ENCODE measurements around the gene DRAXIN.

Gene DRAXIN

DNA sequence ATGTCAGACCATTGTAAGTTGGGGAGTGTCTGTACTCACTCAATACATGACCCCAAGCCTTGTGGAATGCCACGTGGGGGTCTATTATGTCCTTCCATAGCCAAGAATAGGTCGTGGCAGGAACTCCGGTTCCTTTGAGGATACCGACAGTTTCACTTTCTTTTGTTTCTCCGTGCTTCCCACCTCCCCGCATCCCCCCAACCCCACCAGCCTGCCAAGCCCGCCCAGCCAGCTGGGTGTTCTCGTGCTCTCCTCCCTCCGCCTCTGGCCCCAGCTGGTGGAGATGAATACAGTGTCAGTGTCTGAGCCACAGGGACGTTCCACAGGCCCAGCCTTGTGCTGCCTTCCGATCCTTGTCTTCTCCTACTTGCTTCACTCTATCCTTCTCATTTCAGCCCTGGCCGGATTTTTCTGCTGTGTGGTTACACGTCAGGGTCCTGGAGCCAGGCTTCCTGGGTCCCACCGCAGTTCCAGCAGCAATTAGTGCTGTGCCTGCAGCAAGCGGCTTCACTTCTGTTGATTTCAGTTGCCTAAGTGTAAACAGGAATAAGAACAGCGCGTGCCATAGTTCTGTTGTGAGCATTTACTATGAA, 40.3 kb downstream of the DRAXIN start:
- H3K4me3 ChIP-seq (replicated peaks in 1 of 2; ENCODE audit: low read depth in 2 of 2, low read length in 2 of 2), result peak overlapping the region; percentile 9 to 39
- DNase-seq (ENCODE audit: low read depth in 2 of 2), result peak; percentile 61 to 77
- TF ChIP-seq, protein P1, sequence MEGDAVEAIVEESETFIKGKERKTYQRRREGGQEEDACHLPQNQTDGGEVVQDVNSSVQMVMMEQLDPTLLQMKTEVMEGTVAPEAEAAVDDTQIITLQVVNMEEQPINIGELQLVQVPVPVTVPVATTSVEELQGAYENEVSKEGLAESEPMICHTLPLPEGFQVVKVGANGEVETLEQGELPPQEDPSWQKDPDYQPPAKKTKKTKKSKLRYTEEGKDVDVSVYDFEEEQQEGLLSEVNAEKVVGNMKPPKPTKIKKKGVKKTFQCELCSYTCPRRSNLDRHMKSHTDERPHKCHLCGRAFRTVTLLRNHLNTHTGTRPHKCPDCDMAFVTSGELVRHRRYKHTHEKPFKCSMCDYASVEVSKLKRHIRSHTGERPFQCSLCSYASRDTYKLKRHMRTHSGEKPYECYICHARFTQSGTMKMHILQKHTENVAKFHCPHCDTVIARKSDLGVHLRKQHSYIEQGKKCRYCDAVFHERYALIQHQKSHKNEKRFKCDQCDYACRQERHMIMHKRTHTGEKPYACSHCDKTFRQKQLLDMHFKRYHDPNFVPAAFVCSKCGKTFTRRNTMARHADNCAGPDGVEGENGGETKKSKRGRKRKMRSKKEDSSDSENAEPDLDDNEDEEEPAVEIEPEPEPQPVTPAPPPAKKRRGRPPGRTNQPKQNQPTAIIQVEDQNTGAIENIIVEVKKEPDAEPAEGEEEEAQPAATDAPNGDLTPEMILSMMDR (IDR thresholded peaks at IDR 0.05; ENCODE audit: low read depth, low read length), result no peak

DNA sequence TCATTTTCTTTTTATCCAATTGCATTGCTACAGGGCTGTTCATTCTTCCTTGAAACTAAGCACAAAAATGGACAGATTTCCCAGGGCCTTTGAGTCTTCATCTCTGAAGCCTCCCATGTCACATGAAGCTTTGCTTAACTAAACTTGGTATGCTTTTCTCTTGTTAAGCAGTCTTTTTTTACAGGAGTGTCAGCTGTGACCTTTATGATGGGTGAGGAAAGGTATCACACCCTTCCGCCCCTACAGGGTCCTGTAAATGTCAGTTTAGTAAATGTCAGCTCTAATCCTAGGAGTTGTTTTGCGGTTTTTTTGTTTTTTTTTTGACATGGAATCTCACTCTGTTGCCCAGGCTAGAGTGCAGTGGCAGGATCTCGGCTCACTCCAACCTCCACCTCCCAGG, 41.8 kb downstream of the DRAXIN start:
- no peak overlapping the region for H3K4me3 ChIP-seq (replicated peaks in 1 of 2; ENCODE audit: low read depth in 2 of 2, low read length in 2 of 2)
- TF ChIP-seq, protein P1 (IDR thresholded peaks at IDR 0.05; ENCODE audit: low read depth, low read length), result no peak
- no peak for DNase-seq (ENCODE audit: low read depth in 2 of 2)

DNA sequence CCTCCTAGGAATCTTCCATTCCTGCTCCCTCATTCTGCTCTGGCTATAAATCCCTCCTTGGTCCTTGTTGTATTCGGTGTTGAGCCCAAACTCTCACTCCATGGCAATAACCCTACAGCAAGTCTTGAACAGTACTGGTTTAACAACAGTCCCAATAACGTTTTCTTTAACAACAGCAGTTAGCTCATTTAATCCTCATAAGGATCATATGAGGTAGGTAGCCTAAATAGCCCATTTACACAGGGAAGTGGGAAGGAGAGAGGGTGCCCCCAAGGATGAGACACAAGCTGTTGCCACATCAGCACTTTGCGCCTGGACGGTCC, 44.0 kb downstream of the DRAXIN start:
- no peak for DNase-seq (ENCODE audit: low read depth in 2 of 2)
- H3K4me3 ChIP-seq (replicated peaks in 1 of 2; ENCODE audit: low read depth in 2 of 2, low read length in 2 of 2), result peak overlapping the region; percentile 98 to 99
- TF ChIP-seq, protein P1 (IDR thresholded peaks at IDR 0.05; ENCODE audit: low read depth, low read length), result no peak

DNA sequence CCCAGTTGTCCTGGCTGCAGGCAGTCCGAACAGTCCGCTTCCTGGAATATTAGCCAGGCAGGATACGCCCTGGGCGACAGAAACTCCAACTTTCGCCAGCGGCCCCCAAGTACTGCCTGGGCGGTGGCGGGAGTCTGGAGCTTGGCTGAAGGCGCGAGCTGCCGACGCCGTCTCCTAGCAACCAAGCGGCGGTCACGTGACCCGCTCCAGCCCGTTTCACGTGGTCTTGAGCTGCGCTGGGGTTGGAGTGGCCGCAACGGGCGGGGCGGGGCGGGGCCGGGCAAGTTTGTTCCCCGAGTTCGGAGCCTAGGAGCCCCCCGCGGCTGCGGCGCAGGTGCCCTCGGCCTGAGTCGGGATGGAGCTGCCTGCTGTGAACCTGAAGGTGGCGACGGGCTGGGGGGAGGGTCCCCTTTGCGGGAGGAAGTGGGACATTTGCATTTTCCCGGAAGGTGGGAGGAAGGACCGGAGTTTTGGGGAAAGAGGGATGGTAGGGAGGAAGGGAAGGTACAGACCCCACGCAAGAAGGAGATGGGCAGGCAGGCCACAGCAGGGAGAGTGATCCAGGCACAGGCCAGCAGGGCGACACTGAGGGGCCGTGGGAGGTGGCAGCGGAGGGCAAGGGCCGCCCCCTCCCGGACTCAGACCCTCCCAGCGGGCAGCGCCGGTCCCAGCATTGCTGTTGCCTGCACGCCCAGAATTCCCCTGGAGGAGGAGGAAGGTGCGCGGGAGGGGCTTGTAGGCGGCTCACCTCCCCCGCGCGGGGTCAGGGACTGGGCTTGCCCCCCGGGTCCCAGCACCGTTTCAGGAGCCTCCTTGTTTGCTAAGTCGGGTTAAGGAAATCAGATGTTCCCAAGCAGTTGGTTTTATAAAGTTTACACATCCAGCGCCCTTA, 44.6 kb downstream of the DRAXIN start, which contains the start of gene AGTRAP:
AGTRAP (plus strand) TSS at position 283 of the 892 bp plus-strand sequence; CDS start at position 356, 73 bp downstream.
- DNase-seq (ENCODE audit: low read depth in 2 of 2), result peak; percentile 95
- peak within 1 kb of the TSS; percentile 98 to 99 for H3K4me3 ChIP-seq (replicated peaks in 1 of 2; ENCODE audit: low read depth in 2 of 2, low read length in 2 of 2)
- TF ChIP-seq, protein P1 (IDR thresholded peaks at IDR 0.05; ENCODE audit: low read depth, low read length), result no peak

DNA sequence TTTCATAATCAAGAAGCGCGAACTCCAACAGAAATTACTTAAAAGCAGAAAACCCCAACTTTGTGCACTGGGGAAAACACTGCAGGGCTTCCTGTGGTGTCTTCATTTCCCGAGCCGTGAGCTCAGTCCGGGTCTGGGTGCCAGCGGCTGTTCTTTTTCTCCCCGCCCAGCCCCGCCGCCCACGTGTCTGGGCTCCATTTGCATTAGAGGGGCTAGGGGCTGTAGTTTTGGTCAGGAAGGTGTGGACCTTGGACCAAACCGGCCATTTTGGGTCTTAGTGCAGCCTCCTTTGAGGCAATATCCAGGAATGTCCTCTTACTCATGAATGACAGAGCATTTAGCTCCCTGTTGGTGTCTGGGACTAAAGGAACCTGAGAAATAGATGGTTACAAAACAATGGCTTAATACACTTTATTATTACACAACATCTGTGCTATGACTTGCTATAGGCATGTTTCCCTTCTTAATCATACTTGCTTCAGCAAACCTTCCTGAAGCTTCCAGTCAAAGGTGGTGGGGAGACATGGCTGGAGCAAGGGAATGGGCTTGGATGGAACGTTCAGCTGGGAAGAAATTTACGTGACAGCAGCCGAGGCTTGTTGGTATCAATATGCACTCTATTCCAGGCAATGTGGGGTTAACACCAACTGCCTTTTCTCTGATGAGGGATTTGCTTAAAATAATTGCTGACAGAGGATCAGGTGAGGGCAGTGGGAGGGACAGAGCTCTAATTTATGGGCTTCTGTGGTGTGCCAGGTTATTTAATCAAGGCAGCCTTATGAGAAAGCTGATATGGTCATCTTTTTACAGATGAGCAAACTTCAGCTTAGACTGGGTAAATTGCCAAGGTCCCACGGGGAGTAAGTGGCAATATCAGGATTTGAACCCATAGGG, 45.5 kb downstream of the DRAXIN start:
- DNase-seq (ENCODE audit: low read depth in 2 of 2), result peak; percentile 82 to 98
- peak overlapping the region; percentile 98 to 99 for H3K4me3 ChIP-seq (replicated peaks in 1 of 2; ENCODE audit: low read depth in 2 of 2, low read length in 2 of 2)
- TF ChIP-seq, protein P1 (IDR thresholded peaks at IDR 0.05; ENCODE audit: low read depth, low read length), result no peak

DNA sequence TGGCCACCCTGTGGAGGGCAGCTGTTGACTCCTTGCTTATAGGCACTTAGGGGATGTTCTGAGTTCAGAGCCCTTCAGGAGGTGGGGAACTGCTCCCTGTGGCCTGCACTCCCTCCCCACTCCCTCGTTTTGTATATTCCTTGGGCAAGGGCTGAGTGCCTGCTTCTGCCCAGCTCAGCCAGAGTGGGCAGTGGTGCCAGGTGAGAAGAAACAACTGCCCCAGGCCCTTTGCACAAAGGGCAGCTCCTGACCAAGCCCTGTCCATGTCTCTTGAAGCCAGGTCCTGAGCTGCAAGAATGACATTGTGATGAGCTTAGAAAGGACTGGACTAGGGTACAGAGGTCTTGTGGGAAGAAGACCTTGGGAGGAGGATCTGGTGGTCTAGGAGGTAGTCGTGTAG, 46.6 kb downstream of the DRAXIN start:
- TF ChIP-seq, protein P1 (IDR thresholded peaks at IDR 0.05; ENCODE audit: low read depth, low read length), result no peak
- no peak overlapping the region for H3K4me3 ChIP-seq (replicated peaks in 1 of 2; ENCODE audit: low read depth in 2 of 2, low read length in 2 of 2)
- DNase-seq (ENCODE audit: low read depth in 2 of 2), result no peak

Measured in cardiac fibroblast (primary cell).